ENCODE data around the gene BTG3. TPM values are rescaled to one million over a fixed set of nuclear protein-coding genes. Genes with fewer than 3 reads are reported as not detected.

Gene BTG3
- total and polyA plus RNA-seq, 10 of the 15 experiments (the other 5 are each of a cell fraction or from before 2014, with no cell fraction given), result 15.7 to 74.4 (median 34.8) TPM

DNA sequence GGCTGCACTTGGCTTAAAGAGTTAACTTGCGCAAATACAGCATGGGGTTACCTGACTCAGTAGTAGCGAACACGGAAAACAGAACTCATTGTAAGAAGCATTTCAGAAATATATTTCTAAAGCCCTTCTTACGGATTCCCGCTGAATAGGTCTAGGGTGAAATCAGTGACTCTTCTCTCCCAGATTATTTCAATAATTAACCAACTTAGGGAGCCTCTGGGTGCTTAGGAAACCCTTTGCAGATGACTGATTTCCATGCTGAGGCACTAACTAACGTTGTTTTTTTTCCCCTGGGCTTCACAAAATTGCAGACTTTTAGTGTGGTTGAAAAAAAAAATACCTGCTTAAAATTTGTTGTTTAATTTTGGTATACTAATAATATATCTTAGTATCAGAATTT lies 40.3 kb downstream of the BTG3 start (continued):
- TF ChIP-seq EP300 (IDR thresholded peaks at IDR 0.05; ENCODE audit: borderline replicate concordance in 1 of 2, control insufficient read depth in 1 of 2, low read depth in 2 of 2, low read length in 2 of 2), result no peak
- TF ChIP-seq MTA3 (IDR thresholded peaks at IDR 0.05; ENCODE audit: borderline replicate concordance, low read length), result no peak
- TF ChIP-seq, protein P1, sequence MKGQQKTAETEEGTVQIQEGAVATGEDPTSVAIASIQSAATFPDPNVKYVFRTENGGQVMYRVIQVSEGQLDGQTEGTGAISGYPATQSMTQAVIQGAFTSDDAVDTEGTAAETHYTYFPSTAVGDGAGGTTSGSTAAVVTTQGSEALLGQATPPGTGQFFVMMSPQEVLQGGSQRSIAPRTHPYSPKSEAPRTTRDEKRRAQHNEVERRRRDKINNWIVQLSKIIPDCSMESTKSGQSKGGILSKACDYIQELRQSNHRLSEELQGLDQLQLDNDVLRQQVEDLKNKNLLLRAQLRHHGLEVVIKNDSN (IDR thresholded peaks at IDR 0.05; ENCODE audit: borderline replicate concordance, extremely low read length, insufficient read depth, low read depth, low read length), result no peak
- TF ChIP-seq, protein P2, sequence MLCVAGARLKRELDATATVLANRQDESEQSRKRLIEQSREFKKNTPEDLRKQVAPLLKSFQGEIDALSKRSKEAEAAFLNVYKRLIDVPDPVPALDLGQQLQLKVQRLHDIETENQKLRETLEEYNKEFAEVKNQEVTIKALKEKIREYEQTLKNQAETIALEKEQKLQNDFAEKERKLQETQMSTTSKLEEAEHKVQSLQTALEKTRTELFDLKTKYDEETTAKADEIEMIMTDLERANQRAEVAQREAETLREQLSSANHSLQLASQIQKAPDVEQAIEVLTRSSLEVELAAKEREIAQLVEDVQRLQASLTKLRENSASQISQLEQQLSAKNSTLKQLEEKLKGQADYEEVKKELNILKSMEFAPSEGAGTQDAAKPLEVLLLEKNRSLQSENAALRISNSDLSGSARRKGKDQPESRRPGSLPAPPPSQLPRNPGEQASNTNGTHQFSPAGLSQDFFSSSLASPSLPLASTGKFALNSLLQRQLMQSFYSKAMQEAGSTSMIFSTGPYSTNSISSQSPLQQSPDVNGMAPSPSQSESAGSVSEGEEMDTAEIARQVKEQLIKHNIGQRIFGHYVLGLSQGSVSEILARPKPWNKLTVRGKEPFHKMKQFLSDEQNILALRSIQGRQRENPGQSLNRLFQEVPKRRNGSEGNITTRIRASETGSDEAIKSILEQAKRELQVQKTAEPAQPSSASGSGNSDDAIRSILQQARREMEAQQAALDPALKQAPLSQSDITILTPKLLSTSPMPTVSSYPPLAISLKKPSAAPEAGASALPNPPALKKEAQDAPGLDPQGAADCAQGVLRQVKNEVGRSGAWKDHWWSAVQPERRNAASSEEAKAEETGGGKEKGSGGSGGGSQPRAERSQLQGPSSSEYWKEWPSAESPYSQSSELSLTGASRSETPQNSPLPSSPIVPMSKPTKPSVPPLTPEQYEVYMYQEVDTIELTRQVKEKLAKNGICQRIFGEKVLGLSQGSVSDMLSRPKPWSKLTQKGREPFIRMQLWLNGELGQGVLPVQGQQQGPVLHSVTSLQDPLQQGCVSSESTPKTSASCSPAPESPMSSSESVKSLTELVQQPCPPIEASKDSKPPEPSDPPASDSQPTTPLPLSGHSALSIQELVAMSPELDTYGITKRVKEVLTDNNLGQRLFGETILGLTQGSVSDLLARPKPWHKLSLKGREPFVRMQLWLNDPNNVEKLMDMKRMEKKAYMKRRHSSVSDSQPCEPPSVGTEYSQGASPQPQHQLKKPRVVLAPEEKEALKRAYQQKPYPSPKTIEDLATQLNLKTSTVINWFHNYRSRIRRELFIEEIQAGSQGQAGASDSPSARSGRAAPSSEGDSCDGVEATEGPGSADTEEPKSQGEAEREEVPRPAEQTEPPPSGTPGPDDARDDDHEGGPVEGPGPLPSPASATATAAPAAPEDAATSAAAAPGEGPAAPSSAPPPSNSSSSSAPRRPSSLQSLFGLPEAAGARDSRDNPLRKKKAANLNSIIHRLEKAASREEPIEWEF (IDR thresholded peaks at IDR 0.05; ENCODE audit: insufficient replicate concordance, low read depth, low read length), result no peak
- TF ChIP-seq POLR2AphosphoS2 (IDR thresholded peaks at IDR 0.05; ENCODE audit: low read depth, low read length), result no peak
- TF ChIP-seq, protein P3, sequence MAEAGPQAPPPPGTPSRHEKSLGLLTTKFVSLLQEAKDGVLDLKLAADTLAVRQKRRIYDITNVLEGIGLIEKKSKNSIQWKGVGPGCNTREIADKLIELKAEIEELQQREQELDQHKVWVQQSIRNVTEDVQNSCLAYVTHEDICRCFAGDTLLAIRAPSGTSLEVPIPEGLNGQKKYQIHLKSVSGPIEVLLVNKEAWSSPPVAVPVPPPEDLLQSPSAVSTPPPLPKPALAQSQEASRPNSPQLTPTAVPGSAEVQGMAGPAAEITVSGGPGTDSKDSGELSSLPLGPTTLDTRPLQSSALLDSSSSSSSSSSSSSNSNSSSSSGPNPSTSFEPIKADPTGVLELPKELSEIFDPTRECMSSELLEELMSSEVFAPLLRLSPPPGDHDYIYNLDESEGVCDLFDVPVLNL (IDR thresholded peaks at IDR 0.05; ENCODE audit: low read depth, low read length), result no peak
- no peak for TF ChIP-seq RAD21 (IDR thresholded peaks at IDR 0.05; ENCODE audit: insufficient read depth, low read depth, low read length)
- TF ChIP-seq, protein P4, sequence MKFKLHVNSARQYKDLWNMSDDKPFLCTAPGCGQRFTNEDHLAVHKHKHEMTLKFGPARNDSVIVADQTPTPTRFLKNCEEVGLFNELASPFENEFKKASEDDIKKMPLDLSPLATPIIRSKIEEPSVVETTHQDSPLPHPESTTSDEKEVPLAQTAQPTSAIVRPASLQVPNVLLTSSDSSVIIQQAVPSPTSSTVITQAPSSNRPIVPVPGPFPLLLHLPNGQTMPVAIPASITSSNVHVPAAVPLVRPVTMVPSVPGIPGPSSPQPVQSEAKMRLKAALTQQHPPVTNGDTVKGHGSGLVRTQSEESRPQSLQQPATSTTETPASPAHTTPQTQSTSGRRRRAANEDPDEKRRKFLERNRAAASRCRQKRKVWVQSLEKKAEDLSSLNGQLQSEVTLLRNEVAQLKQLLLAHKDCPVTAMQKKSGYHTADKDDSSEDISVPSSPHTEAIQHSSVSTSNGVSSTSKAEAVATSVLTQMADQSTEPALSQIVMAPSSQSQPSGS (IDR thresholded peaks at IDR 0.05; ENCODE audit: low read length), result no peak
- TF ChIP-seq MYB (IDR thresholded peaks at IDR 0.05; ENCODE audit: borderline replicate concordance, low read depth, low read length), result no peak
- TF ChIP-seq, protein P5, sequence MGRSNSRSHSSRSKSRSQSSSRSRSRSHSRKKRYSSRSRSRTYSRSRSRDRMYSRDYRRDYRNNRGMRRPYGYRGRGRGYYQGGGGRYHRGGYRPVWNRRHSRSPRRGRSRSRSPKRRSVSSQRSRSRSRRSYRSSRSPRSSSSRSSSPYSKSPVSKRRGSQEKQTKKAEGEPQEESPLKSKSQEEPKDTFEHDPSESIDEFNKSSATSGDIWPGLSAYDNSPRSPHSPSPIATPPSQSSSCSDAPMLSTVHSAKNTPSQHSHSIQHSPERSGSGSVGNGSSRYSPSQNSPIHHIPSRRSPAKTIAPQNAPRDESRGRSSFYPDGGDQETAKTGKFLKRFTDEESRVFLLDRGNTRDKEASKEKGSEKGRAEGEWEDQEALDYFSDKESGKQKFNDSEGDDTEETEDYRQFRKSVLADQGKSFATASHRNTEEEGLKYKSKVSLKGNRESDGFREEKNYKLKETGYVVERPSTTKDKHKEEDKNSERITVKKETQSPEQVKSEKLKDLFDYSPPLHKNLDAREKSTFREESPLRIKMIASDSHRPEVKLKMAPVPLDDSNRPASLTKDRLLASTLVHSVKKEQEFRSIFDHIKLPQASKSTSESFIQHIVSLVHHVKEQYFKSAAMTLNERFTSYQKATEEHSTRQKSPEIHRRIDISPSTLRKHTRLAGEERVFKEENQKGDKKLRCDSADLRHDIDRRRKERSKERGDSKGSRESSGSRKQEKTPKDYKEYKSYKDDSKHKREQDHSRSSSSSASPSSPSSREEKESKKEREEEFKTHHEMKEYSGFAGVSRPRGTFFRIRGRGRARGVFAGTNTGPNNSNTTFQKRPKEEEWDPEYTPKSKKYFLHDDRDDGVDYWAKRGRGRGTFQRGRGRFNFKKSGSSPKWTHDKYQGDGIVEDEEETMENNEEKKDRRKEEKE (IDR thresholded peaks at IDR 0.05), result no peak
- TF ChIP-seq CBX3 (IDR thresholded peaks at IDR 0.05; ENCODE audit: borderline replicate concordance, low read depth), result no peak
- TF ChIP-seq EED (IDR thresholded peaks at IDR 0.05; ENCODE audit: low read depth), result no peak
- TF ChIP-seq NFYB (IDR thresholded peaks at IDR 0.05; ENCODE audit: insufficient read depth, low read depth, low read length), result no peak
- no peak for TF ChIP-seq EGR1 (IDR thresholded peaks at IDR 0.05; ENCODE audit: borderline replicate concordance in 1 of 2, low read depth in 2 of 2, low read length in 2 of 2)
- no peak for TF ChIP-seq SREBF2 (IDR thresholded peaks at IDR 0.05; ENCODE audit: low read length)

Measured in GM12878 (cell line).